Panc1 (cell line): Measurements from ENCODE around the gene RFC1. TPM values are rescaled to one million over a fixed set of nuclear protein-coding genes. Genes with fewer than 3 reads are reported as not detected.
"Not testable (repeated sequence)": the region's sequence is repeated elsewhere in the genome, so short reads cannot be mapped to it uniquely, and the experiment has no call there.

Source experiments
- ATAC-seq: fragments of 200-7000 bp; cut with Tn5 transposase; 2 replicates; pipeline ENCODE4 v1.9.1; 2020; ENCODE audit warnings: mild to moderate bottlenecking, moderate library complexity
- BruUV-seq: library from RNA; stranded (reverse); fragments of 400-500 nt; replicated peaks from 2 replicates; lab custom pipeline; 2021; lab: Mats Ljungman, UMichigan
- CTCF ChIA-PET: fragments of 300-600 bp; sonication (Branson Sonifier 250); formaldehyde crosslinking; loops from one replicate; lab custom pipeline; 2022; ENCODE audit warnings: antibody characterized with exemption; lab: Charles Lee
- POLR2A ChIA-PET: fragments of 300-600 bp; sonication (Branson Sonifier 250); formaldehyde crosslinking; loops from one replicate; lab custom pipeline; 2022; ENCODE audit warnings: antibody characterized with exemption; lab: Charles Lee
- DNase-seq: peaks from one replicate; pipeline ENCODE4 v3.0.0-alpha.2; 2010; ENCODE audit warnings: low read depth, low spot score
- H3K27ac ChIP-seq: 2 replicates; pipeline ENCODE4 v1.5.1; 2011; ENCODE audit warnings: mild to moderate bottlenecking, low read length, inconsistent platforms
- H3K27me3 ChIP-seq: fragments of 200-500 bp; sonication (Bioruptor generic); 2 replicates; pipeline ENCODE4 v1.6.0; 2014; ENCODE audit warnings: low read length, inconsistent platforms; ENCODE audit not compliant: control insufficient read depth, insufficient read depth
- H3K36me3 ChIP-seq: fragments of 200-500 bp; sonication (Bioruptor generic); 2 replicates; pipeline ENCODE4 v1.5.1; 2014; ENCODE audit warnings: inconsistent platforms, mild to moderate bottlenecking, low read length, moderate library complexity; ENCODE audit not compliant: control insufficient read depth, insufficient read depth
- H3K4me1 ChIP-seq: 2 replicates; pipeline ENCODE4 v1.5.1; 2011; ENCODE audit warnings: inconsistent platforms, mild to moderate bottlenecking, low read length, moderate library complexity; ENCODE audit not compliant: control insufficient read depth, insufficient read depth
- H3K4me3 ChIP-seq, 2 experiments: 2 replicates each; pipeline ENCODE4 v1.5.1; 2011 to 2012; ENCODE audit warnings: low read depth in 2 of 2, low read length in 2 of 2, mild to moderate bottlenecking in 2 of 2, inconsistent platforms in 1 of 2, moderate library complexity in 1 of 2
- H3K9me3 ChIP-seq: fragments of 200-500 bp; sonication (Bioruptor generic); 2 replicates; pipeline ENCODE4 v1.5.1; 2014; ENCODE audit warnings: low read depth, mild to moderate bottlenecking, inconsistent platforms, low read length, moderate library complexity; ENCODE audit not compliant: control insufficient read depth, insufficient read depth
- CTCF ChIP-seq: fragments of 450-650 bp; IDR thresholded peaks from 2 replicates; pipeline ENCODE4 v1.5.1; 2017; ENCODE audit warnings: mild to moderate bottlenecking
- POLR2AphosphoS5 ChIP-seq: IDR thresholded peaks from 2 replicates; pipeline ENCODE4 v1.6.1; 2012; ENCODE audit warnings: mild to moderate bottlenecking, low read depth, low read length, moderate library complexity
- REST ChIP-seq, 2 experiments: IDR thresholded peaks; 2 replicates each; pipeline ENCODE4 v1.6.1; 2011 to 2012; ENCODE audit warnings: low read depth in 2 of 2, control low read depth in 1 of 2, low read length in 1 of 2, mild to moderate bottlenecking in 1 of 2, moderate library complexity in 1 of 2; ENCODE audit not compliant: insufficient read depth in 1 of 2
- SIN3A ChIP-seq: IDR thresholded peaks from 2 replicates; pipeline ENCODE4 v1.6.1; 2012; ENCODE audit warnings: low read depth, mild to moderate bottlenecking, low read length, moderate library complexity, borderline replicate concordance; ENCODE audit not compliant: insufficient read depth
- TCF7L2 ChIP-seq: IDR thresholded peaks from 2 replicates; pipeline ENCODE4 v1.6.1; 2011; ENCODE audit warnings: mild to moderate bottlenecking, low read depth, low read length, inconsistent platforms
- in situ Hi-C: cut with HindIII; loops from 2 replicates; pipeline ENCODE4 v1.10.0; 2016; ENCODE audit warnings: low sequenced_read_pairs, low pct_unique_long_range_greater_than_20kb
- intact Hi-C: fragments of 100-400 bp; cut with micrococcal nuclease; formaldehyde crosslinking; loops from one replicate; pipeline ENCODE4 v1.10.0; 2022; ENCODE audit not compliant: unreplicated experiment
- total RNA-seq: library from RNA; stranded (reverse); gene quantifications from one replicate; pipeline ENCODE4 v1.2.1, GENCODE V29; 2021; ENCODE audit not compliant: unreplicated experiment

The RFC1 gene
- total RNA-seq, 1 experiment from 2014 or later = 34.4 TPM

- ChIA-PET POLR2A (no interaction called here), CTCF (no interaction called here)
- TF ChIP-seq REST (IDR thresholded peaks at IDR 0.05; ENCODE audit: insufficient read depth in 1 of 2, low read depth in 2 of 2, low read length in 1 of 2) (no peak), POLR2AphosphoS5 (no peak), TCF7L2 (no peak), SIN3A (no peak), CTCF (no peak)
- no peaks in the 10 kb centered on the region for H3K9me3 ChIP-seq
- H3K4me3 ChIP-seq = no peak overlapping the region
- no peak overlapping the region for H3K27ac ChIP-seq
- no peaks in the 10 kb centered on the region for H3K27me3 ChIP-seq
- H3K4me1 ChIP-seq = no peaks in the 10 kb centered on the region
- H3K36me3 ChIP-seq = peaks cover 3% of the 10 kb centered on the region
- BruUV-seq = no TSS peak
- intact Hi-C loops = no loop called here
- no peak for DNase-seq
- in situ Hi-C loops = no loop called here
- ATAC-seq = no peak
These were observed 63.3 kb downstream of the RFC1 start for GRCh38 chr4:39302901-39303300.

GRCh38 chr4:39295784-39296183 lies 70.4 kb downstream of the RFC1 start:
- DNase-seq = no peak
- H3K9me3 ChIP-seq = no peaks in the 10 kb centered on the region

GRCh38 chr4:39292433-39292832 lies 73.7 kb downstream of the RFC1 start:
- H3K27me3 ChIP-seq, H3K4me3 ChIP-seq, H3K4me1 ChIP-seq, in situ Hi-C loops, DNase-seq, H3K9me3 ChIP-seq, H3K27ac ChIP-seq, intact Hi-C loops, CTCF ChIA-PET, ATAC-seq, BruUV-seq, POLR2A ChIA-PET, H3K36me3 ChIP-seq: not testable (repeated sequence)

More at GRCh38 chr4:39295784-39296183, 70.4 kb downstream of the RFC1 start:
- no peaks in the 10 kb centered on the region for H3K27me3 ChIP-seq
- no peak overlapping the region for H3K27ac ChIP-seq
- H3K4me3 ChIP-seq = no peak overlapping the region
- intact Hi-C loops (no loop called here), in situ Hi-C loops (no loop called here)
- ChIA-PET CTCF (no interaction called here), POLR2A (no interaction called here)
- H3K36me3 ChIP-seq = peaks cover 3% of the 10 kb centered on the region; the same call in 1 of the 2 replicates
- no peak for TF ChIP-seq POLR2AphosphoS5
- no peak for TF ChIP-seq SIN3A
- TF ChIP-seq TCF7L2 = no peak
- no peak for TF ChIP-seq CTCF
- ATAC-seq = no peak
- BruUV-seq = no TSS peak
- H3K4me1 ChIP-seq = no peaks in the 10 kb centered on the region
